Right lobe of liver (tissue), 6 donors: ENCODE measurements around the gene MMP25. TPM values are rescaled to one million over a fixed set of nuclear protein-coding genes. Genes with fewer than 3 reads are reported as not detected.

Experiments
- ATAC-seq, 4 donors: fragments of 200-7000 bp; cut with Tn5 transposase; one replicate each; pipeline ENCODE4 v1.9.1; 2020; ENCODE audit warnings: mild to moderate bottlenecking in 4 of 4, moderate library complexity in 4 of 4
- DNase-seq, 3 donors: peaks; one replicate each; pipeline ENCODE4 v3.0.0-alpha.2; 2020
- H3K27ac ChIP-seq, 3 donors: fragments of 200-600 bp; one replicate each; pipeline ENCODE4 v1.8.0; 2022
- H3K27me3 ChIP-seq, 2 donors: fragments of 200-600 bp; one replicate each; pipeline ENCODE4 v1.8.0; 2022
- H3K36me3 ChIP-seq, 4 donors: fragments of 200-600 bp; sonication (generic) in 1 of 4; one replicate each; pipeline versions ENCODE4 v1.5.1 to v1.8.0; 2017 to 2022; ENCODE audit warnings: control low read depth in 1 of 4
- H3K4me1 ChIP-seq, 4 donors: fragments of 200-600 bp; sonication (generic) in 1 of 4; one replicate each; pipeline versions ENCODE4 v1.5.1 to v1.8.0; 2017 to 2022; ENCODE audit warnings: control low read depth in 1 of 4
- H3K4me3 ChIP-seq, 3 donors: fragments of 200-600 bp; one replicate each; pipeline ENCODE4 v1.8.0; 2022
- H3K9me3 ChIP-seq, 4 donors: fragments of 200-600 bp; sonication (generic) in 1 of 4; one replicate each; pipeline versions ENCODE4 v1.5.1 to v1.8.0; 2017 to 2022; ENCODE audit warnings: control low read depth in 1 of 4
- POLR2A ChIP-seq: fragments of 450-650 bp; IDR thresholded peaks from one replicate; pipeline ENCODE4 v1.6.1; 2017; ENCODE audit warnings: antibody characterized with exemption, mild to moderate bottlenecking
- WGBS: methylation state at CpG from one replicate; pipeline ENCODE4 v1.1.6; 2018; ENCODE audit warnings: low coverage, low lambda C conversion rate; ENCODE audit not compliant: insufficient coverage; ENCODE audit errors: missing lambda C conversion rate; 5-methylcytosine and 5-hydroxymethylcytosine counted together
- intact Hi-C, 2 donors: fragments of 100-400 bp; cut with DNase I; formaldehyde crosslinking; loops; one replicate each; pipeline versions ENCODE4 v1.11.2 to v1.14.1; 2022
- total RNA-seq, 6 experiments: library from RNA; depleted of rRNA in 2 of 6; stranded (reverse); fragments of >200 nt in 2 of 6; fragmentation: NEBNext Ultra II Directional in 3 of 6; extraction: Animal tissue kit (Norgen Biotek cat#: 25700) in 3 of 6; gene quantifications; one replicate each; pipeline versions ENCODE4 v1.1.0 to v1.2.4, GENCODE V29; 2016 to 2023
- TF ChIP-seq, protein P1 (sequence below), 4 donors: fragments of 200-600 bp in 3 of 4; fragments of 450-650 bp in 1 of 4; IDR thresholded peaks; one replicate each; pipeline versions ENCODE4 v1.5.1 to v1.8.0; 2016 to 2022; ENCODE audit warnings: antibody characterized with exemption in 4 of 4, mild to moderate bottlenecking in 2 of 4
- donor health status: DM: no; HTN: yes; CAD: no.
- donor health status: DM: no; HTN: no; CAD: no.
- donor health status: DM: no; HTN: no; CAD: no.
- donor health status: DM: no; HTN: yes; CAD: no.
- donor health status: DM: no; HTN: yes; CAD: no.

Gene MMP25
- total RNA-seq, 6 experiments from 2014 or later = 1.3 to 2.0 (median 1.6) TPM

DNA sequence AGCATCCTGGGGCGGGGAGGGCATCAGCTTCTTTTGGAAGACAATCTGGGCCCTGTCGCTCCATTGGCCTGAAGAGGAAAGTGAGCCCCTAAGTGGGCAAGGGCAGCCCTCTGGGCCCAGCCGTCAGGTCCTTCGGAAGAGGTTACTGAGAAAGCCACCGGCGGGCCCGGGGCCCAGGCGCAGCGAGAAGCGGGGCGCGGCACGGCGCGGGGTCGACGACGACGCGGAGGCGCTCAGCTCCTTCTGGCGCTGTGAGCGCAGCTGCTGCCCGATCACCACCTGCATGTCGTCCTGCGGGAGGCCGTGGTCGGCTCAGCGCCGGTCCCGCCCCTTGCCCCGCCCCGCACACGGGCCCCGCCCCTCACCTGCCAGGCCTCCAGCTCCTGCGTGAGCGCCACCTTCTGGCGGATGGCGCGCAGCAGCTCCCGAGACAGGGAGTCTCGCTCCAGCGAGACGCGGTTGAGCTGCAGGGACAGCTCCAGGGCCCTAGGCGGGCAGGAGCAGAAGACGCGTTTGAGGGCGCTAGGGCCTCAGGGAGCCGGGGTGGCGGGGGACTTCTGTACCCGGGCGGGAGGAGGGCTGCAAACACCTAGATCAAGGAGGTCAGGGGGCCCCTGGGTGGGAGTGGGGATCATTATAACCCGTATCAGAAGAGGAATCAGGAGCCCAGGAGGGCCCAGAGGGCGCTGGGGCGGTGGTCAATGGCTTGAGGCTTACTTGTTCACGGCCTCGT is 18.2 kb upstream of the MMP25 start:
- no peaks in the 10 kb centered on the region for H3K27me3 ChIP-seq
- DNase-seq = peak; percentile 91 to 92 (median 91)
- WGBS = 5% methylated on average over 20 of the region's 58 CpGs
- H3K4me3 ChIP-seq = peak overlapping the region in 1 of 3 donors; percentile 29
- no peak overlapping the region for H3K27ac ChIP-seq
- intact Hi-C loops = loop anchor here in 1 of 2 donors (2.0 kb wide), 1 partner anchor 25 kb away; no protein-coding TSS in a partner anchor
- ATAC-seq = peak; percentile 63 to 82 (median 78)
- H3K4me1 ChIP-seq = peaks cover 0 to 19% (median 5%) of the 10 kb centered on the region in 4 donors
- peak; percentile 20 for TF ChIP-seq POLR2A
- TF ChIP-seq, protein P1, sequence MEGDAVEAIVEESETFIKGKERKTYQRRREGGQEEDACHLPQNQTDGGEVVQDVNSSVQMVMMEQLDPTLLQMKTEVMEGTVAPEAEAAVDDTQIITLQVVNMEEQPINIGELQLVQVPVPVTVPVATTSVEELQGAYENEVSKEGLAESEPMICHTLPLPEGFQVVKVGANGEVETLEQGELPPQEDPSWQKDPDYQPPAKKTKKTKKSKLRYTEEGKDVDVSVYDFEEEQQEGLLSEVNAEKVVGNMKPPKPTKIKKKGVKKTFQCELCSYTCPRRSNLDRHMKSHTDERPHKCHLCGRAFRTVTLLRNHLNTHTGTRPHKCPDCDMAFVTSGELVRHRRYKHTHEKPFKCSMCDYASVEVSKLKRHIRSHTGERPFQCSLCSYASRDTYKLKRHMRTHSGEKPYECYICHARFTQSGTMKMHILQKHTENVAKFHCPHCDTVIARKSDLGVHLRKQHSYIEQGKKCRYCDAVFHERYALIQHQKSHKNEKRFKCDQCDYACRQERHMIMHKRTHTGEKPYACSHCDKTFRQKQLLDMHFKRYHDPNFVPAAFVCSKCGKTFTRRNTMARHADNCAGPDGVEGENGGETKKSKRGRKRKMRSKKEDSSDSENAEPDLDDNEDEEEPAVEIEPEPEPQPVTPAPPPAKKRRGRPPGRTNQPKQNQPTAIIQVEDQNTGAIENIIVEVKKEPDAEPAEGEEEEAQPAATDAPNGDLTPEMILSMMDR (IDR thresholded peaks at IDR 0.05) = peak; percentile 73 to 86 (median 84)
- no peaks in the 10 kb centered on the region for H3K9me3 ChIP-seq
- peaks cover 0 to 6% (median 0%) of the 10 kb centered on the region in 4 donors for H3K36me3 ChIP-seq

DNA sequence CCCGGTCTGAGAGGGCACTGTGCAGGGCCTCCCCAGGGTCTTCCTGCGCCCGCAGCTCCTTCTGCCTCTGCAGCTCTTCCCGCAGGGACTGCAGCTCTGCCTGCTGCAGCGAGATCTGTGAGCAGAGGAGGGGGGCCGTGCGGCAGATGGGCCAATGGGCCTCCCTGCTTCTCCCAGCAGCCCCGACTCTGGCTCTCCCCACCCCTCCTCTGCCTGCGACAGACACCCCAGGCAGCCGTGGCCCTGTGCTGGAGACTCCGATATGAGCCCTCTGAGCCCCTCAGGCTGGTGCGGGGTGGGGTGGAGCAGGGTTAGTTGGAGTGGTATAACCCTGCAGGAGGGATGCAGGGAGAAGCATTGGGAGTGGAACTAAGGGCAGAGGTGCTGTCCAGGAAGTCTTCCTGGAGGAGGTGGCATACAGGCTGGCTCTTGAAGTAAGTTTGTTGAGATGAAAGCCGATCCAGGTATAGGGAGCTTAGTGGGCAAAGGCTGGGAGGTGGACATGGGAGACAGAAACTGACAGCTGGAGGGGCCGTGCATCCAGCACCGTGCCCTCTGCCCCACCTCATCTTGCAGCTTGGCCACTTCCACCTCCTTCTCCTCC is 17.5 kb upstream of the MMP25 start:
- Histone ChIP-seq H3K4me3 (no peak overlapping the region), H3K27ac (no peak overlapping the region), H3K27me3 (no peaks in the 10 kb centered on the region), H3K4me1 (peaks cover 0 to 14% (median 2%) of the 10 kb centered on the region in 4 donors), H3K36me3 (peaks cover 0 to 6% (median 0%) of the 10 kb centered on the region in 4 donors), H3K9me3 (no peaks in the 10 kb centered on the region)
- DNase-seq (no peak), ATAC-seq (no peak)
- WGBS = 20% methylated on average over 1 of the region's 15 CpGs
- intact Hi-C loops = loop anchor here in 1 of 2 donors (2.0 kb wide), 1 partner anchor 26 kb away; no protein-coding TSS in a partner anchor
- TF ChIP-seq, protein P1 (IDR thresholded peaks at IDR 0.05) = no peak
- TF ChIP-seq POLR2A = no peak

DNA sequence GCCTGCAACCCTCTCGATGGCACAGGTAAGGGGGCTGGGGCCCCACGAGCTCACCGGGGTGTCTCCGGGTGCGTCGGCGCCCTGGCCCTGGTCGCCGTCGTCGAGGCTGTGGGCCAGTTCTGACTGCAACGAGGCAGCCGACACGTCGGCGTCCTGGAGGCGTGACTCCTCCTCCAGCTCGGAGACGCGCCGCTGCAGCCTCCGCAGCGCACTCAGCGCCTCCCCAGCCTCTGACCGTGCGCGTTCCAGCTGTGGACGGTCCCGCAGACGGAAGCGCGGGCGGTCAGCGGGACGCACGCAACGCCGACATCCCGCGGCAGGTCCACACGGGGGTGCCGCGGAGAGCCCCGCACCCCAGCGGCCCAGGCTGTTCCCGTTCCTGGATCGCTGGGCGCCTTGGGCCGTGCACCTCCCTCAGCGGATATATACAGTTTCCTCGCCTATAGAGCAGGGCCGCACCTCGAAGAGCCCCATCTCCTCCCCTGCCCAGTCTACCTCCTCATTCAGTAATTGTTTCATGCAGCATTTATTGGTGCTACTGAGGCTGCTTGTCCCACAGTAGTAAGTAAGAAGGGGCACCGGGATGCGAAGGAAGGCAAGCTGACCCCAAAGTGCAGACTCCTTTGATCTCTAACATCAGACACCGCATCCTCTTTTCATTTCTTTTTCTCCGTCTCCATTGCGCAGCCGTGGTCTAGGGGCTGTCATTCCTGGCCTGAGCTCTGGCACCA is 16.7 kb upstream of the MMP25 start:
- H3K4me1 ChIP-seq = peaks cover 0 to 9% (median under 1%) of the 10 kb centered on the region in 4 donors
- peak in 1 of 4 donors; percentile 15 for ATAC-seq
- WGBS = 50% methylated on average over 2 of the region's 59 CpGs
- peak in 1 of 3 donors; percentile 63 for DNase-seq
- H3K27ac ChIP-seq = no peak overlapping the region
- H3K36me3 ChIP-seq = peaks cover 0 to 6% (median 0%) of the 10 kb centered on the region in 4 donors
- intact Hi-C loops = loop anchor here in 1 of 2 donors (2.0 kb wide), 1 partner anchor 27 kb away; no protein-coding TSS in a partner anchor
- H3K27me3 ChIP-seq = peaks cover 0 to under 1% of the 10 kb centered on the region in 2 donors
- no peak for TF ChIP-seq POLR2A
- TF ChIP-seq, protein P1 (IDR thresholded peaks at IDR 0.05) = no peak
- H3K4me3 ChIP-seq = no peak overlapping the region
- no peaks in the 10 kb centered on the region for H3K9me3 ChIP-seq
